Measurements from ENCODE around the gene PDE4C.

DNA sequence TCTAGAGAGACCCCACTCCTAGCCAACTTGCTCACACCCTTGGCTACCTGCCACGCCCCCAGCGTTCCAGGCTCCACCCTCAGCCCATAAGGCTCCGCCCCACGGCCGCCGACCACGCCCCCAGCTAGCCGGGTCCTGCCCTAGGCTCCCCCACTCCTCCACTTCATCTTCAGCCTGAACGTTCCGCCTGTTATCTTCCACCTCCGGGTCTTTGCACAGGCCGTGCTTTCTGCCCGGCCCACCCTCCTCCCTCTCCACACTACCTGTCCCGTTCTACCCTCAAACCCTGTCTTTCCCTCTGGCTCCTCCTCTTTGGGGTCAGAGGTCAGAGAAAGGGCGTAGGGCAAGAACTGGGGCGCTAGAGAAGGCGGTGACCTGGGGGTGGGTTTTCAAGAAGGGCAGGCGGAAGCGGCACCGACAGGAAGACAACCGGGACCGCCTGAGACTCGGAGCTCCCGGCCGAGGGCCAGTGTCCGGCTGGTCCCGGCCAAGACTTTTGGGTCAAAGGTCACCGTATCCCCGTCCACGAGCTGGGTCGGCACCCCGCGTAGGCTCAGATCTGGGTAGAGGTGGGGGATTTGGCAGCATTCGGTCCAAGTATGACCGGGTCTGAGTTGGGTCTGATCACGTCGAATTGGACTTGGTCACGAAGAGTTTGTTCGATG lies 2.2 kb downstream of the PDE4C start:
- TF ChIP-seq ZFP30 (CRISPR knock-in tag; IDR thresholded peaks at IDR 0.05) (no peak), ZNF565 (CRISPR knock-in tag; conservative IDR thresholded peaks at IDR 0.05; ENCODE audit: low read depth) (no peak), RARB (CRISPR knock-in tag; IDR thresholded peaks at IDR 0.05) (no peak), PPARA (CRISPR knock-in tag; IDR thresholded peaks at IDR 0.05; ENCODE audit: borderline replicate concordance) (no peak), ESRRG (CRISPR knock-in tag; IDR thresholded peaks at IDR 0.05) (no peak), OSR1 (CRISPR knock-in tag; IDR thresholded peaks at IDR 0.05) (no peak), ZC3H10 (CRISPR knock-in tag; IDR thresholded peaks at IDR 0.05) (no peak), ARNTL (CRISPR knock-in tag; IDR thresholded peaks at IDR 0.05; ENCODE audit: borderline replicate concordance, low read depth) (no peak), ZNF70 (CRISPR knock-in tag; IDR thresholded peaks at IDR 0.05) (no peak)
- TF ChIP-seq, protein P1, sequence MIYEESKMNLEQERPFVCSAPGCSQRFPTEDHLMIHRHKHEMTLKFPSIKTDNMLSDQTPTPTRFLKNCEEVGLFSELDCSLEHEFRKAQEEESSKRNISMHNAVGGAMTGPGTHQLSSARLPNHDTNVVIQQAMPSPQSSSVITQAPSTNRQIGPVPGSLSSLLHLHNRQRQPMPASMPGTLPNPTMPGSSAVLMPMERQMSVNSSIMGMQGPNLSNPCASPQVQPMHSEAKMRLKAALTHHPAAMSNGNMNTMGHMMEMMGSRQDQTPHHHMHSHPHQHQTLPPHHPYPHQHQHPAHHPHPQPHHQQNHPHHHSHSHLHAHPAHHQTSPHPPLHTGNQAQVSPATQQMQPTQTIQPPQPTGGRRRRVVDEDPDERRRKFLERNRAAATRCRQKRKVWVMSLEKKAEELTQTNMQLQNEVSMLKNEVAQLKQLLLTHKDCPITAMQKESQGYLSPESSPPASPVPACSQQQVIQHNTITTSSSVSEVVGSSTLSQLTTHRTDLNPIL (CRISPR knock-in tag; IDR thresholded peaks at IDR 0.05; ENCODE audit: low read depth): no peak
- TF ChIP-seq, protein P2, sequence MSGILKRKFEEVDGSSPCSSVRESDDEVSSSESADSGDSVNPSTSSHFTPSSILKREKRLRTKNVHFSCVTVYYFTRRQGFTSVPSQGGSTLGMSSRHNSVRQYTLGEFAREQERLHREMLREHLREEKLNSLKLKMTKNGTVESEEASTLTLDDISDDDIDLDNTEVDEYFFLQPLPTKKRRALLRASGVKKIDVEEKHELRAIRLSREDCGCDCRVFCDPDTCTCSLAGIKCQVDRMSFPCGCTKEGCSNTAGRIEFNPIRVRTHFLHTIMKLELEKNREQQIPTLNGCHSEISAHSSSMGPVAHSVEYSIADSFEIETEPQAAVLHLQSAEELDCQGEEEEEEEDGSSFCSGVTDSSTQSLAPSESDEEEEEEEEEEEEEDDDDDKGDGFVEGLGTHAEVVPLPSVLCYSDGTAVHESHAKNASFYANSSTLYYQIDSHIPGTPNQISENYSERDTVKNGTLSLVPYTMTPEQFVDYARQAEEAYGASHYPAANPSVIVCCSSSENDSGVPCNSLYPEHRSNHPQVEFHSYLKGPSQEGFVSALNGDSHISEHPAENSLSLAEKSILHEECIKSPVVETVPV (CRISPR knock-in tag; IDR thresholded peaks at IDR 0.05): no peak
- TF ChIP-seq, protein P3, sequence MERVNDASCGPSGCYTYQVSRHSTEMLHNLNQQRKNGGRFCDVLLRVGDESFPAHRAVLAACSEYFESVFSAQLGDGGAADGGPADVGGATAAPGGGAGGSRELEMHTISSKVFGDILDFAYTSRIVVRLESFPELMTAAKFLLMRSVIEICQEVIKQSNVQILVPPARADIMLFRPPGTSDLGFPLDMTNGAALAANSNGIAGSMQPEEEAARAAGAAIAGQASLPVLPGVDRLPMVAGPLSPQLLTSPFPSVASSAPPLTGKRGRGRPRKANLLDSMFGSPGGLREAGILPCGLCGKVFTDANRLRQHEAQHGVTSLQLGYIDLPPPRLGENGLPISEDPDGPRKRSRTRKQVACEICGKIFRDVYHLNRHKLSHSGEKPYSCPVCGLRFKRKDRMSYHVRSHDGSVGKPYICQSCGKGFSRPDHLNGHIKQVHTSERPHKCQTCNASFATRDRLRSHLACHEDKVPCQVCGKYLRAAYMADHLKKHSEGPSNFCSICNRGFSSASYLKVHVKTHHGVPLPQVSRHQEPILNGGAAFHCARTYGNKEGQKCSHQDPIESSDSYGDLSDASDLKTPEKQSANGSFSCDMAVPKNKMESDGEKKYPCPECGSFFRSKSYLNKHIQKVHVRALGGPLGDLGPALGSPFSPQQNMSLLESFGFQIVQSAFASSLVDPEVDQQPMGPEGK (CRISPR knock-in tag; IDR thresholded peaks at IDR 0.05; ENCODE audit: borderline replicate concordance): no peak
- TF ChIP-seq, protein P4, sequence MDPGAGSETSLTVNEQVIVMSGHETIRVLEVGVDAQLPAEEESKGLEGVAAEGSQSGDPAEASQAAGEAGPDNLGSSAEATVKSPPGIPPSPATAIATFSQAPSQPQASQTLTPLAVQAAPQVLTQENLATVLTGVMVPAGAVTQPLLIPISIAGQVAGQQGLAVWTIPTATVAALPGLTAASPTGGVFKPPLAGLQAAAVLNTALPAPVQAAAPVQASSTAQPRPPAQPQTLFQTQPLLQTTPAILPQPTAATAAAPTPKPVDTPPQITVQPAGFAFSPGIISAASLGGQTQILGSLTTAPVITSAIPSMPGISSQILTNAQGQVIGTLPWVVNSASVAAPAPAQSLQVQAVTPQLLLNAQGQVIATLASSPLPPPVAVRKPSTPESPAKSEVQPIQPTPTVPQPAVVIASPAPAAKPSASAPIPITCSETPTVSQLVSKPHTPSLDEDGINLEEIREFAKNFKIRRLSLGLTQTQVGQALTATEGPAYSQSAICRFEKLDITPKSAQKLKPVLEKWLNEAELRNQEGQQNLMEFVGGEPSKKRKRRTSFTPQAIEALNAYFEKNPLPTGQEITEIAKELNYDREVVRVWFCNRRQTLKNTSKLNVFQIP (CRISPR knock-in tag; IDR thresholded peaks at IDR 0.05; ENCODE audit: borderline replicate concordance, low read depth): no peak

All from SK-N-SH treated with all-trans-retinoic acid at 6 μM for 48 hours (cell line).